DND-41 (cell line): Measurements from ENCODE around the gene SLC22A15.

Experiments used
- ATAC-seq: fragments of 200-7000 bp; cut with Tn5 transposase; 3 replicates; pipeline ENCODE4 v1.9.1; 2021; ENCODE audit warnings: low read depth; ENCODE audit not compliant: insufficient read depth
- DNase-seq: peaks from one replicate; pipeline ENCODE4 v3.0.0-alpha.2; 2020
- H2AFZ ChIP-seq: 2 replicates; pipeline ENCODE4 v1.6.0; 2012; ENCODE audit warnings: low read depth, low read length
- H3K27ac ChIP-seq: 2 replicates; pipeline ENCODE4 v1.5.1; 2012; ENCODE audit warnings: low read length, inconsistent platforms
- H3K27me3 ChIP-seq: fragments of 200-600 bp; sonication (generic); 2 replicates; pipeline ENCODE4 v1.6.0; 2012; ENCODE audit warnings: low read length, mild to moderate bottlenecking, inconsistent platforms; ENCODE audit not compliant: insufficient read depth, poor library complexity
- H3K36me3 ChIP-seq: 2 replicates; pipeline ENCODE4 v1.5.1; 2012; ENCODE audit warnings: low read length, inconsistent platforms; ENCODE audit not compliant: insufficient read depth
- H3K4me1 ChIP-seq: 2 replicates; pipeline ENCODE4 v1.5.1; 2012; ENCODE audit warnings: mild to moderate bottlenecking, low read length; ENCODE audit not compliant: insufficient read depth
- H3K4me2 ChIP-seq: 2 replicates; pipeline ENCODE4 v1.6.0; 2012; ENCODE audit warnings: mild to moderate bottlenecking, moderate library complexity, low read length, inconsistent platforms; ENCODE audit not compliant: insufficient read depth
- H3K4me3 ChIP-seq, 2 experiments: fragments of 200-600 bp in 1 of 2; shearing (Covaris generic) in 1 of 2; 2 replicates each; pipeline ENCODE4 v1.5.1; 2012 to 2016; ENCODE audit warnings: inconsistent platforms in 2 of 2, low read length in 2 of 2, mild to moderate bottlenecking in 2 of 2, low read depth in 1 of 2, moderate library complexity in 1 of 2
- H3K79me2 ChIP-seq: 2 replicates; pipeline ENCODE4 v1.6.0; 2012; ENCODE audit warnings: low read length, inconsistent platforms; ENCODE audit not compliant: insufficient read depth
- H3K9ac ChIP-seq: 2 replicates; pipeline ENCODE4 v1.6.0; 2012; ENCODE audit warnings: low read depth, mild to moderate bottlenecking, inconsistent platforms, low read length, moderate library complexity
- H3K9me3 ChIP-seq: 2 replicates; pipeline ENCODE4 v1.5.1; 2012; ENCODE audit warnings: low read length, moderate library complexity, mild to moderate bottlenecking, inconsistent platforms; ENCODE audit not compliant: insufficient read depth, severe bottlenecking
- H4K20me1 ChIP-seq: 2 replicates; pipeline ENCODE4 v1.6.0; 2012; ENCODE audit warnings: low read length; ENCODE audit not compliant: insufficient read depth
- CTCF ChIP-seq: IDR thresholded peaks from 2 replicates; pipeline ENCODE4 v1.5.1; 2012; ENCODE audit warnings: borderline replicate concordance, low read length, moderate library complexity, mild to moderate bottlenecking; ENCODE audit not compliant: poor library complexity, severe bottlenecking; ENCODE audit errors: extremely low read depth
- EZH2 ChIP-seq: IDR thresholded peaks from 3 replicates; pipeline ENCODE4 v1.6.1; 2012; ENCODE audit warnings: borderline replicate concordance, low read depth, mild to moderate bottlenecking, moderate library complexity, low read length, inconsistent platforms; ENCODE audit not compliant: severe bottlenecking

SLC22A15 gene

GRCh38 chr1:116104667-116105066 lies 128.4 kb downstream of the SLC22A15 start:
- DNase-seq (no peak), ATAC-seq (no peak)
- Histone ChIP-seq H3K4me2 (no peak overlapping the region), H4K20me1 (no peaks in the 10 kb centered on the region), H3K4me1 (no peaks in the 10 kb centered on the region), H3K27me3 (no peaks in the 10 kb centered on the region), H3K4me3 (no peak overlapping the region), H3K79me2 (no peaks in the 10 kb centered on the region), H3K9me3 (no peaks in the 10 kb centered on the region), H3K9ac (no peak overlapping the region), H3K36me3 (no peaks in the 10 kb centered on the region), H2AFZ (no peak overlapping the region), H3K27ac (no peak overlapping the region)
- TF ChIP-seq EZH2 (no peak), CTCF (no peak)

GRCh38 chr1:116105996-116106395 lies 129.7 kb downstream of the SLC22A15 start:
- Histone ChIP-seq H3K9me3 (no peaks in the 10 kb centered on the region), H3K27me3 (peaks cover 4% of the 10 kb centered on the region), H2AFZ (no peak overlapping the region), H3K9ac (no peak overlapping the region), H3K36me3 (no peaks in the 10 kb centered on the region), H4K20me1 (no peaks in the 10 kb centered on the region), H3K4me1 (no peaks in the 10 kb centered on the region), H3K79me2 (no peaks in the 10 kb centered on the region), H3K27ac (no peak overlapping the region), H3K4me2 (no peak overlapping the region), H3K4me3 (no peak overlapping the region)
- ATAC-seq = no peak
- TF ChIP-seq EZH2 = no peak
- DNase-seq = no peak

- Histone ChIP-seq H2AFZ (no peak overlapping the region), H3K4me2 (no peak overlapping the region), H3K36me3 (no peaks in the 10 kb centered on the region), H3K4me1 (no peaks in the 10 kb centered on the region), H3K27me3 (peaks cover 4% of the 10 kb centered on the region), H3K9me3 (no peaks in the 10 kb centered on the region), H3K9ac (no peak overlapping the region), H4K20me1 (no peaks in the 10 kb centered on the region), H3K4me3 (no peak overlapping the region), H3K27ac (no peak overlapping the region), H3K79me2 (no peaks in the 10 kb centered on the region)
- TF ChIP-seq EZH2 = no peak
- no peak for TF ChIP-seq CTCF
- ATAC-seq = no peak
- no peak for DNase-seq
Observed at GRCh38 chr1:116106646-116107045, 130.3 kb downstream of the SLC22A15 start.

GRCh38 chr1:116107371-116107770 lies 131.1 kb downstream of the SLC22A15 start:
- ATAC-seq (no peak), DNase-seq (no peak)

More at GRCh38 chr1:116107371-116107770, 131.1 kb downstream of the SLC22A15 start:
- no peak overlapping the region for H3K9ac ChIP-seq
- H3K79me2 ChIP-seq = no peaks in the 10 kb centered on the region
- no peak overlapping the region for H2AFZ ChIP-seq
- H3K27ac ChIP-seq = no peak overlapping the region
- TF ChIP-seq EZH2 (no peak), CTCF (no peak)
- no peaks in the 10 kb centered on the region for H4K20me1 ChIP-seq
- peaks cover 4% of the 10 kb centered on the region for H3K27me3 ChIP-seq
- H3K4me2 ChIP-seq = no peak overlapping the region
- no peaks in the 10 kb centered on the region for H3K9me3 ChIP-seq
- H3K36me3 ChIP-seq = no peaks in the 10 kb centered on the region
- no peaks in the 10 kb centered on the region for H3K4me1 ChIP-seq
- H3K4me3 ChIP-seq = no peak overlapping the region
